ENCODE data around the gene ATP2B2.

Gene ATP2B2

DNA sequence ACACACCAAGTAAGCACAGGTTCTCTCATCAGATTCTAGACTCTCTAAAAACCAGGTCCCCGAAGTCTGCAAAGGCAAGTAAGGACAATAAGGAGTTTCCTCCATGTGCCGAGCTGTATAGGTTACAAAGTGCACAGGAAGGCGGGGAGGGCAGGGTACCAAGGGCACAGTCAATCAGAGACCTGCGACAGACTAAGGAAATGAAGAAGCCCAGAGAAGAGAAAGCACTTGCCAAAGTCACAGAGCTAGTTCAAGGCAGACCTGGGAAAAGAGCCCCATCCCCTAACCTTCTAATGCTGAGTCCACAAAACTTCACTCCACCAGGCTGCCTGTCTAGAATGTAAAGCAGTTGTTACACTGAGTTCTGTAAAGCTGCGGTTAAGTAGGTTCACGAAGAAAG, 186.1 kb downstream of the ATP2B2 start:
- no peak for DNase-seq (ENCODE audit: low read depth)
- H3K4me3 ChIP-seq (ENCODE audit: low read depth, low read length) = peak overlapping the region; percentile 25
- TF ChIP-seq POLR2A (IDR thresholded peaks at IDR 0.05; ENCODE audit: extremely low read depth, insufficient read length) (no peak), MAX (IDR thresholded peaks at IDR 0.05; ENCODE audit: low read depth, low read length) (no peak), CTCF (IDR thresholded peaks at IDR 0.05; ENCODE audit: low read depth, low read length) (no peak), MYC (IDR thresholded peaks at IDR 0.05; ENCODE audit: low read depth, low read length) (no peak)

DNA sequence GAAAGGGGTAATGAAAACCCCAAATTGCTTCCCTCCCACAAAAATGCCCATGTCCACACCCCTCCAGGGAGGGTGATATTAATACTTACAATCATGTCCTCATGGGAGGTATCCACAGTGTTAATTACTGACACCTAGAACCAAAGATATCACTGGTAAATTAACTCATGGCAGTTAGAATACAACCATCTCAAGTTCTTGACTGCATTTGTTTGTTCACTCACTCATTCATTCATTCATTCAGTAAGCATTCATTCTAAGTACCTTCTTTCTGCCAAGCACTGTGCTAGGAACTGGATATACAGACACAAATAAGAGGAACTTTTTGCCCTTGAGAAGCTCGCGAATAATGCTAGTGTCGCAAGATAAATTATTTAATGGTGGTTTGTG, 187.4 kb downstream of the ATP2B2 start:
- H3K4me3 ChIP-seq (ENCODE audit: low read depth, low read length) = no peak overlapping the region
- no peak for DNase-seq (ENCODE audit: low read depth)
- TF ChIP-seq CTCF (IDR thresholded peaks at IDR 0.05; ENCODE audit: low read depth, low read length) = no peak
- TF ChIP-seq POLR2A (IDR thresholded peaks at IDR 0.05; ENCODE audit: extremely low read depth, insufficient read length) = no peak
- no peak for TF ChIP-seq MAX (IDR thresholded peaks at IDR 0.05; ENCODE audit: low read depth, low read length)
- no peak for TF ChIP-seq MYC (IDR thresholded peaks at IDR 0.05; ENCODE audit: low read depth, low read length)

DNA sequence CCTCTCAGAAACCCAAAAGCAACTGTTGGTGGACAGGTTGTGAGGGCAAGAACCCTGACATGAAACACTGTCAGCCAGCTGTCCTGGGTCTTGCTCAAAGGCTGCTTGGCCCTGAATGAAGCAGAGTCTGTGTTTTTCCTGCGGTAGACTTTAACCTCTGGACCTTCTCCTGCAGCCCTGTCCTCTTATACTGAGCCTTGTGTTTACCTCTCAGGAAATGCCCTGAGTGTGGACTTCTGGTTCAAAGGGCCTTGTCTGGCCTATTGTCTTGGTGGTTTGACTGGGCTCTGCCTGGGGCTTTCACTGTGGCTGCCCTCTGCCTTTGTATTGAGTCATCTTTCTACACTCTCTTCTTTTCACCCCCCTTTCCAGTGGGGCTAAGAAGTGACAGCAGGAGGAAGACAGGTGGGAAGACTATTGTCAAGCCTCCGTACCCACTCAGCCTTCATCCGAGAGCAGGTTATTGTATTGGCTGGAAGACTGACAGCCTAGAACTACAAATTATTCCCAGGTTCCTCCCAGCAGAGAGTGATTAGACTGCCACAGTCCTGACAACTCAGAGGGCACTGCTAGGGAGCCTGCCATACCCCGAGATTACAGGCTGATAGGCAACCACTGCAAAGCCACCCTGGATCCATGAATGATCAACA, 187.9 kb downstream of the ATP2B2 start:
- DNase-seq (ENCODE audit: low read depth) = no peak
- TF ChIP-seq MAX (IDR thresholded peaks at IDR 0.05; ENCODE audit: low read depth, low read length) (no peak), CTCF (IDR thresholded peaks at IDR 0.05; ENCODE audit: low read depth, low read length) (no peak), MYC (IDR thresholded peaks at IDR 0.05; ENCODE audit: low read depth, low read length) (no peak), POLR2A (IDR thresholded peaks at IDR 0.05; ENCODE audit: extremely low read depth, insufficient read length) (no peak)
- no peak overlapping the region for H3K4me3 ChIP-seq (ENCODE audit: low read depth, low read length)

DNA sequence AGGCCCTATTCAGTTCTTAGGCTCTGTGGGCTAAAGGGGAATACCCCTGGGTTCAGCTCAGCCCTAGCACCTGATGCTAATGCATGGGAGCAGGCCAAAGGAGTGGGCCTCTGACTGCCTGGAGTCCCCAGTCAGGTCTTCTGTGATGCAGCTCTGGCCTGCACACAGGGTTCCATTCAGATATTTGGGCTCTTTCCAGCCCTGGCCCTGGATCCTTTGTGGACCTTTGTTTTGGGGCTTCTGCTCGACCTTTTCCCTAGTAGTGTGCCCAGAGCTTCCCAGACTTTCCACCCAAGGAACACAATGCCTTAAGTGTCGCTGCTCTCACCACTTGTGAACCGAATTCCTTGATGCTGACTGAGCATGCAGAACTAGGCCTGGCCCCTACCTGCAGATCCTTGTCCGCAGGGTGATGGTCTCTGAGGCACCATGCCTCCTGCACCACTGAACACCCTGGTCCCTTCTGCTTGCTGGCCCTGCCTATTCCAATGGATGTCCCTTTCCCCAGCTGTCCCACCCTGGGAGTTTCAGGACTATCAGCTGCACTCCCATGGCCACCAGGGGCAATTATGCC, 189.5 kb downstream of the ATP2B2 start:
- H3K4me3 ChIP-seq (ENCODE audit: low read depth, low read length) = no peak overlapping the region
- TF ChIP-seq CTCF (IDR thresholded peaks at IDR 0.05; ENCODE audit: low read depth, low read length) (no peak), POLR2A (IDR thresholded peaks at IDR 0.05; ENCODE audit: extremely low read depth, insufficient read length) (no peak)
- no peak for DNase-seq (ENCODE audit: low read depth)

- no peak overlapping the region for H3K4me3 ChIP-seq (ENCODE audit: low read depth, low read length)
- no peak for DNase-seq (ENCODE audit: low read depth)
- TF ChIP-seq MYC (IDR thresholded peaks at IDR 0.05; ENCODE audit: low read depth, low read length) = no peak
- TF ChIP-seq MAX (IDR thresholded peaks at IDR 0.05; ENCODE audit: low read depth, low read length) = no peak
- TF ChIP-seq CTCF (IDR thresholded peaks at IDR 0.05; ENCODE audit: low read depth, low read length) = no peak
- TF ChIP-seq POLR2A (IDR thresholded peaks at IDR 0.05; ENCODE audit: extremely low read depth, insufficient read length) = no peak
These were observed 190.3 kb downstream of the ATP2B2 start for GRCh38 chr3:10315101-10315500.
